ENCODE results near the gene DGCR2. TPM values are rescaled to one million over a fixed set of nuclear protein-coding genes. Genes with fewer than 3 reads are reported as not detected.

DGCR2 gene
- total RNA-seq, 1 donor from 2014 or later: 20.6 TPM

DNA sequence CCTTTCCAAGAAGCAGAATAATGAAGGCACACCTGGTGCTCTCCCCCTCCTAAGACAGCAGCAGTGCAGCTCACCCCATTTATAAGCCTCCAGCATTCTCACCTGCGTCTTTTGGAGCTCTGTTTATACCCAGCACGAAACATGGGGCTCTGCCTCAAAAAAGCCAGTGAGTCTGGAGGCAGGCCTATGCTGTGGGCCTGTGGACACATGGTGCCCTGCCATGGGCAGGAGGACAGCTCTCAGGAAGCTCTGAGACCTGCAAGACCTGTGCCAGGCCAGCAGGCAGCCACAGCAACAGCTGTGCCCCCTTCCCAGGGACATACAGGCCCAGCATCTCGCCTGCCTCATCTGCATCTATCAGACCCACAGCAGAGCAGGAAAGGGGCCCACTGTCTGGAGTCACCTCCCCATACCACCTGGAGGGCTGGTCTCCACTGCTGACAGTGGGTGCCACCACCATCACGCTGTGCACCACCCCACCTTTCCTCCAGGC lies 64.2 kb downstream of the DGCR2 start:
- Histone ChIP-seq H3K9me3 (ENCODE audit: low read depth) (no peaks in the 10 kb centered on the region), H3K4me1 (no peaks in the 10 kb centered on the region), H3K27me3 (no peaks in the 10 kb centered on the region), H3F3A (ENCODE audit: low read depth) (no peaks in the 10 kb centered on the region), H3K27ac (no peak overlapping the region), H3K79me2 (ENCODE audit: low read depth) (no peaks in the 10 kb centered on the region), H3K4me2 (no peak overlapping the region), H4K20me1 (ENCODE audit: low read depth) (peaks cover 11% of the 10 kb centered on the region), H2AFZ (replicated peaks) (no peak overlapping the region), H3K4me3 (no peak overlapping the region), H3K9ac (no peak overlapping the region), H3K36me3 (no peaks in the 10 kb centered on the region)
- peaks cover 4% of the 10 kb centered on the region for H3K27me3 Mint-ChIP-seq (ENCODE audit: insufficient read depth, low read depth)
- H3K36me3 Mint-ChIP-seq: peaks cover 13% of the 10 kb centered on the region
- no peak overlapping the region for H3K4me3 Mint-ChIP-seq
- no peaks in the 10 kb centered on the region for H3K4me1 Mint-ChIP-seq
- H3K27ac Mint-ChIP-seq: no peak overlapping the region
- no peaks in the 10 kb centered on the region for H3K9me3 Mint-ChIP-seq
- TF ChIP-seq EZH2 (IDR thresholded peaks at IDR 0.05) (no peak), EZH2phosphoT487 (IDR thresholded peaks at IDR 0.05) (no peak)
- TF ChIP-seq, protein P1, sequence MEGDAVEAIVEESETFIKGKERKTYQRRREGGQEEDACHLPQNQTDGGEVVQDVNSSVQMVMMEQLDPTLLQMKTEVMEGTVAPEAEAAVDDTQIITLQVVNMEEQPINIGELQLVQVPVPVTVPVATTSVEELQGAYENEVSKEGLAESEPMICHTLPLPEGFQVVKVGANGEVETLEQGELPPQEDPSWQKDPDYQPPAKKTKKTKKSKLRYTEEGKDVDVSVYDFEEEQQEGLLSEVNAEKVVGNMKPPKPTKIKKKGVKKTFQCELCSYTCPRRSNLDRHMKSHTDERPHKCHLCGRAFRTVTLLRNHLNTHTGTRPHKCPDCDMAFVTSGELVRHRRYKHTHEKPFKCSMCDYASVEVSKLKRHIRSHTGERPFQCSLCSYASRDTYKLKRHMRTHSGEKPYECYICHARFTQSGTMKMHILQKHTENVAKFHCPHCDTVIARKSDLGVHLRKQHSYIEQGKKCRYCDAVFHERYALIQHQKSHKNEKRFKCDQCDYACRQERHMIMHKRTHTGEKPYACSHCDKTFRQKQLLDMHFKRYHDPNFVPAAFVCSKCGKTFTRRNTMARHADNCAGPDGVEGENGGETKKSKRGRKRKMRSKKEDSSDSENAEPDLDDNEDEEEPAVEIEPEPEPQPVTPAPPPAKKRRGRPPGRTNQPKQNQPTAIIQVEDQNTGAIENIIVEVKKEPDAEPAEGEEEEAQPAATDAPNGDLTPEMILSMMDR (IDR thresholded peaks at IDR 0.05): no peak
- DNase-seq (ENCODE audit: low spot score): no peak

DNA sequence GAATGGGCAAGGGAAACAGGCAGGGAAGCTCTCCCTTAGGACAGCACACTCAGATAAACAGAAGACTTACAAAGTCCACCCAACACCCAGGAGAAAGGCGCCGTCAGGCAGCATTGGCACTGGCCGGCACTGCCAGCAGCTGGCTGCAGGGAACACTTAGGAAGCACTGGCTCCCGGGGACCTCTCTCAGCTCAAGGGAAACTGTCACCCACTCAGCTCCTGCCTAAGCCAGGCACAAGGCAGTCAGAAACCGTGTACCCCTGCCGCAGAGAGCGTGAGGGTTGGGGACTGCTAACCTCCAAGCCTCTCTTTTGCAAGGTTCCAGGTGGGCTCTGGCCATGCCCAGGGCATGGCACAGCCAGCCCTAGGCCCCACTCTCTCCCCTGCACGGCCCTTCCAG lies 64.7 kb downstream of the DGCR2 start:
- Histone ChIP-seq H3F3A (ENCODE audit: low read depth) (no peaks in the 10 kb centered on the region), H3K27ac (no peak overlapping the region), H3K9ac (no peak overlapping the region), H4K20me1 (ENCODE audit: low read depth) (peaks cover 11% of the 10 kb centered on the region), H3K27me3 (no peaks in the 10 kb centered on the region), H2AFZ (replicated peaks) (no peak overlapping the region), H3K9me3 (ENCODE audit: low read depth) (no peaks in the 10 kb centered on the region), H3K36me3 (no peaks in the 10 kb centered on the region), H3K79me2 (ENCODE audit: low read depth) (no peaks in the 10 kb centered on the region), H3K4me2 (no peak overlapping the region), H3K4me1 (no peaks in the 10 kb centered on the region), H3K4me3 (no peak overlapping the region)
- Mint-ChIP-seq H3K27me3 (ENCODE audit: insufficient read depth, low read depth) (peaks cover 4% of the 10 kb centered on the region), H3K27ac (no peak overlapping the region), H3K36me3 (peaks cover 17% of the 10 kb centered on the region), H3K4me3 (no peak overlapping the region), H3K4me1 (no peaks in the 10 kb centered on the region), H3K9me3 (no peaks in the 10 kb centered on the region)
- no peak for DNase-seq (ENCODE audit: low spot score)
- TF ChIP-seq, protein P1 (IDR thresholded peaks at IDR 0.05): no peak
- TF ChIP-seq EZH2 (IDR thresholded peaks at IDR 0.05): no peak
- TF ChIP-seq EZH2phosphoT487 (IDR thresholded peaks at IDR 0.05): no peak

DNA sequence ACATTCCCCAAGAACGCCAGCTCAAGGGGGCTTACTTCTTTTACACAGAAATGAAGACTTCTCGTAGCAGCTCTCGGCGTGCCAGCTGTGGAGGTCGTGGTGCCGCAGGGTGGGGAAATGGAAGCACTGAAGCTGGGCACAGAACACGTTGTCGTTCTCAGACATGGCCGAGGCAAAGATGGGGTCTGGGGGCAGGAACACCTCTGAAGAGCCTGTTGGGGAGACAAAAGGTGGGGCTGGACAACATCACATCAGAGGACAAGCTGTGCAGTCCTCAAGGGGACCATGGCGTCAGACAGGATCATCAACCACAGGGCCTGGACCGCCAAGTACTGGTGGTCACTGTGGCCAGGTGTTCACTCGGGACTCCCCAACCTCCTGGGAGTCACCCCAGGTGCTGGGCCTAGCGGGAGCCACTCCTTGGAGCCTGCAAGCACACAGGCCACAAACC lies 65.2 kb downstream of the DGCR2 start:
- Histone ChIP-seq H3K4me3 (no peak overlapping the region), H3K79me2 (ENCODE audit: low read depth) (no peaks in the 10 kb centered on the region), H3K27ac (no peak overlapping the region), H3K4me1 (no peaks in the 10 kb centered on the region), H3K27me3 (no peaks in the 10 kb centered on the region), H3K4me2 (no peak overlapping the region), H3K36me3 (no peaks in the 10 kb centered on the region), H3K9me3 (ENCODE audit: low read depth) (no peaks in the 10 kb centered on the region), H3K9ac (no peak overlapping the region), H3F3A (ENCODE audit: low read depth) (no peaks in the 10 kb centered on the region), H2AFZ (replicated peaks) (no peak overlapping the region), H4K20me1 (ENCODE audit: low read depth) (peaks cover 8% of the 10 kb centered on the region)
- no peak for DNase-seq (ENCODE audit: low spot score)
- Mint-ChIP-seq H3K4me3 (no peak overlapping the region), H3K4me1 (no peaks in the 10 kb centered on the region), H3K9me3 (no peaks in the 10 kb centered on the region), H3K27ac (no peak overlapping the region), H3K27me3 (ENCODE audit: insufficient read depth, low read depth) (peaks cover 4% of the 10 kb centered on the region), H3K36me3 (peaks cover 17% of the 10 kb centered on the region)
- no peak for TF ChIP-seq EZH2 (IDR thresholded peaks at IDR 0.05)
- TF ChIP-seq EZH2phosphoT487 (IDR thresholded peaks at IDR 0.05): no peak
- TF ChIP-seq, protein P1 (IDR thresholded peaks at IDR 0.05): no peak
